T-helper 1 cell (primary cell): Measurements from ENCODE around the gene KCNIP2.
A peak's percentile ranks its signal among the peaks of the same experiment; 100 is the strongest.

Experiments
- DNase-seq, 5 donors: peaks; one replicate each; pipeline ENCODE4 v3.0.0-alpha.2; 2012 to 2020

The KCNIP2 gene

GRCh38 chr10:101851411-101852116 lies 8.0 kb upstream of the KCNIP2 start:
- DNase-seq, result no peak

GRCh38 chr10:101850749-101851148 lies 7.1 kb upstream of the KCNIP2 start:
- no peak for DNase-seq

- no peak for DNase-seq
These were observed 5.3 kb upstream of the KCNIP2 start for GRCh38 chr10:101848894-101849351.

- no peak for DNase-seq
These were observed 4.8 kb upstream of the KCNIP2 start for GRCh38 chr10:101848408-101848807.

- DNase-seq, result no peak
These were observed 2.3 kb upstream of the KCNIP2 start for GRCh38 chr10:101845893-101846292.

GRCh38 chr10:101841826-101842225 lies 1.8 kb downstream of the KCNIP2 start:
- no peak for DNase-seq

- DNase-seq, result peak; percentile 46 to 78 (median 63)
These were observed 2.7 kb downstream of the KCNIP2 start for GRCh38 chr10:101840741-101841453.

GRCh38 chr10:101840102-101840684 lies 3.4 kb downstream of the KCNIP2 start:
- peak in 1 of 5 donors; percentile 18 for DNase-seq

- DNase-seq, result peak in 4 of 5 donors; percentile 48 to 66 (median 54)
These were observed 4.1 kb downstream of the KCNIP2 start for GRCh38 chr10:101839416-101840063.

GRCh38 chr10:101839002-101839401 lies 4.6 kb downstream of the KCNIP2 start:
- no peak for DNase-seq

GRCh38 chr10:101838416-101838970 lies 5.1 kb downstream of the KCNIP2 start:
- no peak for DNase-seq

- no peak for DNase-seq
These were observed 5.9 kb downstream of the KCNIP2 start for GRCh38 chr10:101837748-101838147.

GRCh38 chr10:101835362-101835761 lies 8.2 kb downstream of the KCNIP2 start:
- no peak for DNase-seq

GRCh38 chr10:101834341-101834740 lies 9.3 kb downstream of the KCNIP2 start:
- peak in 1 of 5 donors; percentile 14 for DNase-seq

GRCh38 chr10:101833466-101833865 lies 10.1 kb downstream of the KCNIP2 start:
- no peak for DNase-seq

- no peak for DNase-seq
These were observed 11.3 kb downstream of the KCNIP2 start for GRCh38 chr10:101832325-101832771.

GRCh38 chr10:101831169-101831811 lies 12.3 kb downstream of the KCNIP2 start:
- no peak for DNase-seq

GRCh38 chr10:101830322-101831168 lies 13.1 kb downstream of the KCNIP2 start:
- DNase-seq, result peak; percentile 92 to 95 (median 93)

- peak; percentile 60 to 72 (median 61) for DNase-seq
These were observed 13.9 kb downstream of the KCNIP2 start for GRCh38 chr10:101829561-101830315.

GRCh38 chr10:101828766-101829551 lies 14.6 kb downstream of the KCNIP2 start:
- DNase-seq, result peak in 1 of 5 donors; percentile 5
